GM13976 (cell line): Measurements from ENCODE around the gene ZCCHC7.

Experiments
- DNase-seq: peaks from one replicate; pipeline ENCODE4 v3.0.0; 2012; ENCODE audit warnings: low spot score
- CTCF ChIP-seq: IDR thresholded peaks from 2 replicates; pipeline ENCODE4 v1.5.1; 2012; ENCODE audit warnings: borderline replicate concordance, mild to moderate bottlenecking; ENCODE audit not compliant: insufficient read depth; ENCODE audit errors: extremely low read depth, missing control alignments, control extremely low read depth
- in situ Hi-C: fragments of 300-500 bp; cut with MboI; formaldehyde crosslinking; loops from one replicate; pipeline ENCODE4 v1.12.0; 2022; ENCODE audit warnings: low sequenced_read_pairs, mixed read lengths, inconsistent platforms; ENCODE audit not compliant: unreplicated experiment

ZCCHC7 gene

GRCh38 chr9:37217161-37217560 lies 96.8 kb downstream of the ZCCHC7 start:
- in situ Hi-C loops: no loop called here
- no peak for DNase-seq
- TF ChIP-seq CTCF: no peak

DNA sequence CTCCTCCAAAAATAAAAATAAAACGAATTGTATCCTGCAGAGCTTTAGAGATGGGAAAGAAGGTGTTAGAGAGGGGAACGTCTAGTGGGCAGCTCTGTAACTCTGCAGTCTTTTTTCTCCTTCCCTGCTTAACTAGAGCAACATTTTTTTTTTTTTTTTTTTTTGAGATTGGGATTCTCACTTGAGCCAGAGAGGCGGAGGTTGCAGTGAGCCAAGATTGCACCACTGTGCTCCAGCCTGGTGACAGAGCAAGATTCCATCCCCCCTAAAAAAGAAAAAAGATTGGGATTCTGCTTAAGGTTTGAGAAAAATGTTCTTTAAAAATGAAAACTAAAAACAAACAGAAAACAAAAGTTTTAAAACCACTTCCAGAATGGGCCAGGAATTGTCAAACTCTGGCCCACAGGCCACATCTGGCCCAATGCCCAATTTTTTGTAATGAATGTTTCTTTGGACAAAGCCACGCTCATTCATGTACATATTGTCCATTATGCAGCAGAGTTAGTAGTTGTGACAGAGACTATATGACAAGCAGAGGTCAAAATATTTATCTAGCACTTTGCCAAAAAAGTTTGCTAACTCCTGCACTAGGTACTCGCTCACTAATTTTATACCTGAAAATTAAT lies 98.5 kb downstream of the ZCCHC7 start:
- no peak for TF ChIP-seq CTCF
- no peak for DNase-seq
- in situ Hi-C loops: no loop called here

- no peak for DNase-seq
- in situ Hi-C loops: no loop called here
- no peak for TF ChIP-seq CTCF
Observed at GRCh38 chr9:37220971-37221370, 100.6 kb downstream of the ZCCHC7 start.

GRCh38 chr9:37221489-37222106 lies 101.2 kb downstream of the ZCCHC7 start:
- DNase-seq: no peak
- no peak for TF ChIP-seq CTCF
- in situ Hi-C loops: no loop called here

GRCh38 chr9:37229455-37229854 lies 109.1 kb downstream of the ZCCHC7 start:
- no peak for DNase-seq
- in situ Hi-C loops: no loop called here
- TF ChIP-seq CTCF: no peak

DNA sequence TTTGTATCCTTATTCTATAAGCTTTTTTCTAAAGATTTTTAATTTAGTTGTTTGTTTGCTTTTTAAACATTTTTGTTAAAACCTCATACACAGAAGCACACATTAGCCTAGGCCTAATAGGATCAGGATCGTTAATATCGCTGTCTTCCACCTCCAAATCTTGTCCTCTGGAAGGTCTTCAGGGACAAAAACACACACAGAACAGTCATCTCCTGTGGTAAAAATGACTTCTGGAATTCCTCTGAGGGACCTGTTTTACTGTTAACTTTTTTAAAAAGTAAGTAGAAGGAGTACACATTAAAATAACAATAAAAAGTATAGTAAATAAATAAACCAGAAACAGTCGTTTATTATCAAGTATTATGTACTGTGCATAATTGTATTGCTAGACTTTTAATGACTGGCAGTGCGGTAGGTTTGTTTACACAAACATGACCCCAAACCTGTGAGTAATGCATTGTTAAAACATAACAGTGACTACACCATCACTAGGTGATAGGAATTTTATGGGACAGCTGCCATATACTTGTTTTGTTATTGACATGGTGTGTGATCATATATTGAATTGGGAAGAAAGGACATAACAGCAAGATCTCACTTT lies 109.6 kb downstream of the ZCCHC7 start:
- no peak for TF ChIP-seq CTCF
- in situ Hi-C loops: no loop called here
- DNase-seq: no peak
